NCI-H82 treated with DMSO at 0.1 percent for 48 hours (cell line): ENCODE data around the gene MYRIP.
"Not testable (repeated sequence)": the region's sequence is repeated elsewhere in the genome, so short reads cannot be mapped to it uniquely, and the experiment has no call there.

Experiments used
- DNase-seq: peaks from one replicate; lab custom pipeline; 2025; ENCODE audit not compliant: unreplicated experiment; lab: John Stamatoyannopoulos, UW

Gene MYRIP

GRCh38 chr3:40078590-40078989 lies 269.2 kb downstream of the MYRIP start:
- no peak for DNase-seq

- DNase-seq: no peak
Observed at GRCh38 chr3:40079203-40079846, 269.9 kb downstream of the MYRIP start.

- DNase-seq: no peak
Observed at GRCh38 chr3:40079847-40080240, 270.4 kb downstream of the MYRIP start.

- no peak for DNase-seq
Observed at GRCh38 chr3:40083066-40083465, 273.7 kb downstream of the MYRIP start.

- not testable (repeated sequence) for DNase-seq
Observed at GRCh38 chr3:40084424-40084823, 275.0 kb downstream of the MYRIP start.

- DNase-seq: no peak
Observed at GRCh38 chr3:40086890-40087883, 277.8 kb downstream of the MYRIP start.

GRCh38 chr3:40088527-40089170 lies 279.2 kb downstream of the MYRIP start:
- no peak for DNase-seq

GRCh38 chr3:40096661-40097111 lies 287.3 kb downstream of the MYRIP start:
- DNase-seq: no peak

GRCh38 chr3:40097131-40098117 lies 288.0 kb downstream of the MYRIP start:
- DNase-seq: no peak

GRCh38 chr3:40098261-40098759 lies 288.9 kb downstream of the MYRIP start:
- DNase-seq: no peak

GRCh38 chr3:40099871-40100270 lies 290.5 kb downstream of the MYRIP start:
- DNase-seq: no peak

GRCh38 chr3:40102182-40102581 lies 292.8 kb downstream of the MYRIP start:
- DNase-seq: no peak

- DNase-seq: no peak
Observed at GRCh38 chr3:40103829-40104228, 294.4 kb downstream of the MYRIP start.

GRCh38 chr3:40104441-40104840 lies 295.0 kb downstream of the MYRIP start:
- no peak for DNase-seq

- no peak for DNase-seq
Observed at GRCh38 chr3:40108643-40109042, 299.2 kb downstream of the MYRIP start.

- DNase-seq: no peak
Observed at GRCh38 chr3:40109641-40110490, 300.5 kb downstream of the MYRIP start.

- DNase-seq: no peak
Observed at GRCh38 chr3:40116478-40117177, 307.2 kb downstream of the MYRIP start.

GRCh38 chr3:40118091-40118490 lies 308.7 kb downstream of the MYRIP start:
- DNase-seq: no peak
